ENCODE data around the gene GAB4.

Gene GAB4

GRCh38 chr22:16972311-16972710, 35.7 kb downstream of the GAB4 start:
- TF ChIP-seq, protein P1, sequence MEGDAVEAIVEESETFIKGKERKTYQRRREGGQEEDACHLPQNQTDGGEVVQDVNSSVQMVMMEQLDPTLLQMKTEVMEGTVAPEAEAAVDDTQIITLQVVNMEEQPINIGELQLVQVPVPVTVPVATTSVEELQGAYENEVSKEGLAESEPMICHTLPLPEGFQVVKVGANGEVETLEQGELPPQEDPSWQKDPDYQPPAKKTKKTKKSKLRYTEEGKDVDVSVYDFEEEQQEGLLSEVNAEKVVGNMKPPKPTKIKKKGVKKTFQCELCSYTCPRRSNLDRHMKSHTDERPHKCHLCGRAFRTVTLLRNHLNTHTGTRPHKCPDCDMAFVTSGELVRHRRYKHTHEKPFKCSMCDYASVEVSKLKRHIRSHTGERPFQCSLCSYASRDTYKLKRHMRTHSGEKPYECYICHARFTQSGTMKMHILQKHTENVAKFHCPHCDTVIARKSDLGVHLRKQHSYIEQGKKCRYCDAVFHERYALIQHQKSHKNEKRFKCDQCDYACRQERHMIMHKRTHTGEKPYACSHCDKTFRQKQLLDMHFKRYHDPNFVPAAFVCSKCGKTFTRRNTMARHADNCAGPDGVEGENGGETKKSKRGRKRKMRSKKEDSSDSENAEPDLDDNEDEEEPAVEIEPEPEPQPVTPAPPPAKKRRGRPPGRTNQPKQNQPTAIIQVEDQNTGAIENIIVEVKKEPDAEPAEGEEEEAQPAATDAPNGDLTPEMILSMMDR (IDR thresholded peaks at IDR 0.05; ENCODE audit: borderline replicate concordance, insufficient read depth, low read depth, low read length), result no peak

GRCh38 chr22:16970446-16970845, 37.6 kb downstream of the GAB4 start:
- TF ChIP-seq, protein P1 (IDR thresholded peaks at IDR 0.05; ENCODE audit: borderline replicate concordance, insufficient read depth, low read depth, low read length), result no peak

More at GRCh38 chr22:16972311-16972710, 35.7 kb downstream of the GAB4 start:
- H3K4me3 ChIP-seq (ENCODE audit: low read depth, low read length), result no peak overlapping the region

DNA sequence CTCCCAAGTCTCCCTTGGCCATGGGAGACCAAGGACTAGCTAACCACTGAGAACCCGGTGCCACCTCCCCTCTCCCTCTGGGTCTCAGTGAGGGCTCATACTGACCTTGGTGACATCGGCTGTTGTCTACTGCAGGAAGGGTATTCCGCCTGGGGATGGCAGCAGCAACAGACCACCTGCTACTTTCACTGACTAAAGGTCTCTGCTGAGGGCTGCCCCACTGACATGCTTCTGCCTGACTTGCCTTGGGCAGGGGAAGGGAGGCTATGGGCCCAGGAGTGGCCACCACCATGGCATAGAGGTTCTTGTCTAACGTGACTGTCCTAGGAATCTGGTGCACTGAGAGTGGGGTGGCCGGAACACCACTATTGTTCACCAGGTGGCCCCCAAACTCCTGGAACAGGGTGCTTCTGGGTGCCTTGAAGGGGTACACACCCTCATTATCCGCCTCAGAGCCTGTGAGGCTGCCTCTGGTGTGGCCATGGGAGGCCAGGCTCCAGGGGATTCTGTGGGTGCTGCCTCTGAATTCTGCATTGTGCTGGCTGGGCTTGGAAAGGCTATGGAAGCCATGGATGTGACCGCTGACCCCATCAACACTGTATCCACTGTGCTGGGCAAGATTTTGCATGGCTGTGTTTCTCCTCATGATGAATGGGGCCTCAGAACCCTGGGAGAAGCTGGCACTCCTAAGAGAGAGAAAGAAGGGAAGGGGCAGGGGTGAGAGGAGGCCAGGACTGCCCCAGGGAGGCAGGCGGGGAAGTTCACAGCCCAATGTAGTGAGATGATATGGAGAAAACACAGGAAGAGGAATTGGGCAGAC, 38.3 kb downstream of the GAB4 start:
- TF ChIP-seq, protein P1 (IDR thresholded peaks at IDR 0.05; ENCODE audit: borderline replicate concordance, insufficient read depth, low read depth, low read length), result no peak
- H3K4me3 ChIP-seq (ENCODE audit: low read depth, low read length), result no peak overlapping the region

More at GRCh38 chr22:16970446-16970845, 37.6 kb downstream of the GAB4 start:
- no peak overlapping the region for H3K4me3 ChIP-seq (ENCODE audit: low read depth, low read length)

DNA sequence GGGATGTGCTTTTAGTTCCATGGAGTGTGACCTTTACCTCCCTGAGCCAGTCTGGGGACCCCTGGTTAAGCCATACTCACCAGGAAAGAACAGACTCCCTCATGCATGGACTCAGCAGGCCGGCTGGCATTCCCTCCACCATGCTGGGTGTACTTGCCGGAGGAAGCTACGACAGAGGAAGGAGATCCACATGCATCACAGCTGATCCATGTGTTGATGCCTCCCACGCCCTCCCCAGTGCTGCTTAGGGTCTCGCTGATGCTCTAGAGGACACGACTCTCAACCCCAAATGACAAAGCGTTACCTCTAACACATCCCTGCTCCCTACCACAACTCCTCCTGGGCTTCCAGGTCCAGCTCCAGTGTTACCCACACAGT, 39.8 kb downstream of the GAB4 start:
- H3K4me3 ChIP-seq (ENCODE audit: low read depth, low read length), result no peak overlapping the region
- TF ChIP-seq, protein P1 (IDR thresholded peaks at IDR 0.05; ENCODE audit: borderline replicate concordance, insufficient read depth, low read depth, low read length), result no peak

GRCh38 chr22:16967453-16968217, 40.4 kb downstream of the GAB4 start:
- TF ChIP-seq, protein P1 (IDR thresholded peaks at IDR 0.05; ENCODE audit: borderline replicate concordance, insufficient read depth, low read depth, low read length), result no peak
- H3K4me3 ChIP-seq (ENCODE audit: low read depth, low read length), result no peak overlapping the region

- H3K4me3 ChIP-seq (ENCODE audit: low read depth, low read length), result no peak overlapping the region
- TF ChIP-seq, protein P1 (IDR thresholded peaks at IDR 0.05; ENCODE audit: borderline replicate concordance, insufficient read depth, low read depth, low read length), result no peak
These were observed 41.8 kb downstream of the GAB4 start for GRCh38 chr22:16966251-16966650.
